ENCODE measurements around the gene FAM20C.

- TF ChIP-seq POLR2A (IDR thresholded peaks at IDR 0.05; ENCODE audit: low read depth, low read length), result no peak
- TF ChIP-seq CTCF (IDR thresholded peaks at IDR 0.05; ENCODE audit: extremely low read depth in 1 of 2, insufficient read depth in 1 of 2, low read depth in 1 of 2, low read length in 2 of 2), result no peak
- TF ChIP-seq POLR2AphosphoS5 (IDR thresholded peaks at IDR 0.05; ENCODE audit: insufficient read depth, low read depth, low read length), result no peak
- TF ChIP-seq MYC (IDR thresholded peaks at IDR 0.05; ENCODE audit: low read depth, low read length), result no peak
- no peak for TF ChIP-seq EZH2 (IDR thresholded peaks at IDR 0.05; ENCODE audit: borderline replicate concordance, low read depth, low read length, severe bottlenecking)
- TF ChIP-seq MAX (IDR thresholded peaks at IDR 0.05; ENCODE audit: insufficient read depth, insufficient read length), result no peak
Observed at GRCh38 chr7:265192-265997, 73.0 kb downstream of the FAM20C start.
